Measurements from ENCODE around the gene UBR4.

Gene UBR4

GRCh38 chr1:19193004-19193403 is 17.1 kb downstream of the UBR4 start:
- H3K4me1 ChIP-seq = no peaks in the 10 kb centered on the region
- no peaks in the 10 kb centered on the region for H3K9me3 ChIP-seq (ENCODE audit: control insufficient read depth, low read length)
- H3K9ac ChIP-seq = no peak overlapping the region
- no peaks in the 10 kb centered on the region for H3K36me3 ChIP-seq (ENCODE audit: control insufficient read depth, insufficient read depth, low read length)
- no peaks in the 10 kb centered on the region for H3K79me2 ChIP-seq
- H3K4me2 ChIP-seq (ENCODE audit: low read length) = no peak overlapping the region
- TF ChIP-seq CTCF (IDR thresholded peaks at IDR 0.05) = no peak
- no peak overlapping the region for H3K27ac ChIP-seq
- no peak overlapping the region for H2AFZ ChIP-seq
- no peaks in the 10 kb centered on the region for H3K27me3 ChIP-seq (ENCODE audit: control insufficient read depth, insufficient read depth, low read length)
- no peak overlapping the region for H3K4me3 ChIP-seq (ENCODE audit: low read depth, low read length)

GRCh38 chr1:19191811-19192210 is 18.3 kb downstream of the UBR4 start:
- H3K36me3 ChIP-seq (ENCODE audit: control insufficient read depth, insufficient read depth, low read length) = no peaks in the 10 kb centered on the region
- TF ChIP-seq CTCF (IDR thresholded peaks at IDR 0.05) = no peak
- H2AFZ ChIP-seq = no peak overlapping the region
- no peak overlapping the region for H3K4me2 ChIP-seq (ENCODE audit: low read length)
- no peaks in the 10 kb centered on the region for H3K4me1 ChIP-seq
- H3K4me3 ChIP-seq (ENCODE audit: low read depth, low read length) = no peak overlapping the region
- H3K9ac ChIP-seq = no peak overlapping the region
- H3K79me2 ChIP-seq = no peaks in the 10 kb centered on the region
- no peaks in the 10 kb centered on the region for H3K27me3 ChIP-seq (ENCODE audit: control insufficient read depth, insufficient read depth, low read length)
- H3K27ac ChIP-seq = no peak overlapping the region
- H3K9me3 ChIP-seq (ENCODE audit: control insufficient read depth, low read length) = no peaks in the 10 kb centered on the region

GRCh38 chr1:19190468-19190867 is 19.6 kb downstream of the UBR4 start:
- Histone ChIP-seq H3K36me3 (ENCODE audit: control insufficient read depth, insufficient read depth, low read length) (no peaks in the 10 kb centered on the region), H2AFZ (no peak overlapping the region), H3K9ac (no peak overlapping the region), H3K79me2 (no peaks in the 10 kb centered on the region), H3K9me3 (ENCODE audit: control insufficient read depth, low read length) (no peaks in the 10 kb centered on the region), H3K27me3 (ENCODE audit: control insufficient read depth, insufficient read depth, low read length) (no peaks in the 10 kb centered on the region), H3K27ac (no peak overlapping the region), H3K4me1 (no peaks in the 10 kb centered on the region), H3K4me3 (ENCODE audit: low read depth, low read length) (no peak overlapping the region), H3K4me2 (ENCODE audit: low read length) (no peak overlapping the region)
- no peak for TF ChIP-seq CTCF (IDR thresholded peaks at IDR 0.05)

GRCh38 chr1:19189270-19189669 is 20.8 kb downstream of the UBR4 start:
- Histone ChIP-seq H3K79me2 (no peaks in the 10 kb centered on the region), H3K9me3 (ENCODE audit: control insufficient read depth, low read length) (no peaks in the 10 kb centered on the region), H3K4me2 (ENCODE audit: low read length) (no peak overlapping the region), H3K9ac (no peak overlapping the region), H3K27ac (no peak overlapping the region), H3K36me3 (ENCODE audit: control insufficient read depth, insufficient read depth, low read length) (no peaks in the 10 kb centered on the region), H2AFZ (no peak overlapping the region), H3K27me3 (ENCODE audit: control insufficient read depth, insufficient read depth, low read length) (no peaks in the 10 kb centered on the region), H3K4me1 (no peaks in the 10 kb centered on the region), H3K4me3 (ENCODE audit: low read depth, low read length) (no peak overlapping the region)
- no peak for TF ChIP-seq CTCF (IDR thresholded peaks at IDR 0.05)

GRCh38 chr1:19187852-19188251 is 22.2 kb downstream of the UBR4 start:
- H3K9ac ChIP-seq = no peak overlapping the region
- no peak overlapping the region for H3K27ac ChIP-seq
- H3K4me3 ChIP-seq (ENCODE audit: low read depth, low read length) = no peak overlapping the region
- H3K27me3 ChIP-seq (ENCODE audit: control insufficient read depth, insufficient read depth, low read length) = no peaks in the 10 kb centered on the region
- no peaks in the 10 kb centered on the region for H3K4me1 ChIP-seq
- no peak overlapping the region for H2AFZ ChIP-seq
- H3K4me2 ChIP-seq (ENCODE audit: low read length) = no peak overlapping the region
- H3K79me2 ChIP-seq = no peaks in the 10 kb centered on the region
- H3K9me3 ChIP-seq (ENCODE audit: control insufficient read depth, low read length) = no peaks in the 10 kb centered on the region
- TF ChIP-seq CTCF (IDR thresholded peaks at IDR 0.05) = no peak
- H3K36me3 ChIP-seq (ENCODE audit: control insufficient read depth, insufficient read depth, low read length) = no peaks in the 10 kb centered on the region
